HepG2 (cell line): ENCODE results near the gene TTC5. TPM values are rescaled to one million over a fixed set of nuclear protein-coding genes. Genes with fewer than 3 reads are reported as not detected.

Source experiments
- DMTF1 ChIP-seq: sonication (generic); formaldehyde crosslinking; IDR thresholded peaks from 2 replicates; pipeline ENCODE4 v1.4.0; 2020; ENCODE audit warnings: mild to moderate bottlenecking, missing genetic modification reagents
- GATAD2A ChIP-seq: IDR thresholded peaks from 2 replicates; pipeline ENCODE4 v1.6.1; 2016
- HNF4G ChIP-seq, 2 experiments: sonication (generic) in 1 of 2; formaldehyde crosslinking in 1 of 2; IDR thresholded peaks; 2 replicates each; pipeline versions ENCODE4 v1.4.0 to v1.6.1; 2011 to 2020; ENCODE audit warnings: borderline replicate concordance in 2 of 2, low read depth in 2 of 2, mild to moderate bottlenecking in 2 of 2, low read length in 1 of 2, missing genetic modification reagents in 1 of 2, moderate library complexity in 1 of 2
- SPEN ChIP-seq: sonication (generic); formaldehyde crosslinking; IDR thresholded peaks from 2 replicates; pipeline ENCODE4 v1.5.1; 2020; ENCODE audit warnings: low read depth, mild to moderate bottlenecking, missing genetic modification reagents
- TAF15 ChIP-seq: fragments of 200-400 bp; formaldehyde crosslinking; IDR thresholded peaks from one replicate; pipeline ENCODE4 v1.6.1; 2018; ENCODE audit warnings: mild to moderate bottlenecking, low read depth, low read length; ENCODE audit not compliant: poor library complexity, severe bottlenecking
- ZFP36 ChIP-seq: fragments of 150-350 bp; IDR thresholded peaks from 2 replicates; pipeline ENCODE4 v1.6.1; 2018; ENCODE audit warnings: borderline replicate concordance, low read length, low read depth; ENCODE audit not compliant: partially characterized antibody
- ZNF44 ChIP-seq: sonication (generic); formaldehyde crosslinking; IDR thresholded peaks from 2 replicates; pipeline ENCODE4 v1.5.1; 2020; ENCODE audit warnings: mild to moderate bottlenecking, missing genetic modification reagents
- ZNF572 ChIP-seq: sonication (generic); formaldehyde crosslinking; IDR thresholded peaks from 2 replicates; pipeline ENCODE4 v1.5.1; 2020; ENCODE audit warnings: mild to moderate bottlenecking, missing genetic modification reagents
- ZNF713 ChIP-seq: sonication (generic); formaldehyde crosslinking; IDR thresholded peaks from 2 replicates; pipeline ENCODE4 v1.4.0; 2020; ENCODE audit warnings: mild to moderate bottlenecking, missing genetic modification reagents
- polyA plus RNA-seq, 8 experiments: library from polyadenylated mRNA; depleted of rRNA in 3 of 8; stranded (reverse) in 7 of 8; unstranded in 1 of 8; fragments of >200 nt; fragmentation: Illumina TruSeq in 4 of 8; extraction: Trizol in 4 of 8; gene quantifications; 2 replicates each; pipeline versions ENCODE4 v1.2.1 to v1.2.3, GENCODE V29; 2011 to 2016; ENCODE audit warnings: low read depth in 4 of 8, missing spikeins in 1 of 8, mixed read lengths in 1 of 8; ENCODE audit not compliant: insufficient read depth in 1 of 8
- total RNA-seq, 5 experiments: library from RNA; depleted of rRNA; stranded (reverse); fragments of >200 nt; fragmentation: Illumina TruSeq; extraction: Trizol; gene quantifications; 2 replicates each; pipeline ENCODE4 v1.2.3, GENCODE V29; 2016; ENCODE audit warnings: low read depth in 1 of 5
- TF ChIP-seq, protein P1 (sequence below): sonication (generic); formaldehyde crosslinking; IDR thresholded peaks from 2 replicates; pipeline ENCODE4 v1.4.0; 2020; ENCODE audit warnings: missing genetic modification reagents, borderline replicate concordance
- TF ChIP-seq, protein P2 (sequence below): sonication (generic); formaldehyde crosslinking; IDR thresholded peaks from 2 replicates; pipeline ENCODE4 v1.4.0; 2020; ENCODE audit warnings: missing genetic modification reagents
- TF ChIP-seq, protein P3 (sequence below): IDR thresholded peaks from 2 replicates; pipeline ENCODE4 v1.6.1; 2016; ENCODE audit warnings: low read depth, control low read depth

Gene TTC5
- total and polyA plus RNA-seq, 2 of the 13 experiments (the other 11 are each of a cell fraction or from before 2014, with no cell fraction given), result 8.7 to 28.5 TPM

- TF ChIP-seq TAF15 (no peak), GATAD2A (CRISPR knock-in tag) (peak; percentile 77), HNF4G (IDR thresholded peaks at IDR 0.05; ENCODE audit: borderline replicate concordance, low read depth, low read length) (no peak), HNF4G (CRISPR knock-in tag; IDR thresholded peaks at IDR 0.05; ENCODE audit: borderline replicate concordance, low read depth) (peak; percentile 68), ZNF44 (CRISPR knock-in tag) (no peak), SPEN (peak; percentile 97), ZNF572 (peak; percentile 90; the same call in 1 of the 2 replicates), ZNF713 (CRISPR knock-in tag) (0 out of 2 replicates have a peak, but pooled peaks have one; percentile 28), DMTF1 (no peak), ZFP36 (no peak)
- TF ChIP-seq, protein P1, sequence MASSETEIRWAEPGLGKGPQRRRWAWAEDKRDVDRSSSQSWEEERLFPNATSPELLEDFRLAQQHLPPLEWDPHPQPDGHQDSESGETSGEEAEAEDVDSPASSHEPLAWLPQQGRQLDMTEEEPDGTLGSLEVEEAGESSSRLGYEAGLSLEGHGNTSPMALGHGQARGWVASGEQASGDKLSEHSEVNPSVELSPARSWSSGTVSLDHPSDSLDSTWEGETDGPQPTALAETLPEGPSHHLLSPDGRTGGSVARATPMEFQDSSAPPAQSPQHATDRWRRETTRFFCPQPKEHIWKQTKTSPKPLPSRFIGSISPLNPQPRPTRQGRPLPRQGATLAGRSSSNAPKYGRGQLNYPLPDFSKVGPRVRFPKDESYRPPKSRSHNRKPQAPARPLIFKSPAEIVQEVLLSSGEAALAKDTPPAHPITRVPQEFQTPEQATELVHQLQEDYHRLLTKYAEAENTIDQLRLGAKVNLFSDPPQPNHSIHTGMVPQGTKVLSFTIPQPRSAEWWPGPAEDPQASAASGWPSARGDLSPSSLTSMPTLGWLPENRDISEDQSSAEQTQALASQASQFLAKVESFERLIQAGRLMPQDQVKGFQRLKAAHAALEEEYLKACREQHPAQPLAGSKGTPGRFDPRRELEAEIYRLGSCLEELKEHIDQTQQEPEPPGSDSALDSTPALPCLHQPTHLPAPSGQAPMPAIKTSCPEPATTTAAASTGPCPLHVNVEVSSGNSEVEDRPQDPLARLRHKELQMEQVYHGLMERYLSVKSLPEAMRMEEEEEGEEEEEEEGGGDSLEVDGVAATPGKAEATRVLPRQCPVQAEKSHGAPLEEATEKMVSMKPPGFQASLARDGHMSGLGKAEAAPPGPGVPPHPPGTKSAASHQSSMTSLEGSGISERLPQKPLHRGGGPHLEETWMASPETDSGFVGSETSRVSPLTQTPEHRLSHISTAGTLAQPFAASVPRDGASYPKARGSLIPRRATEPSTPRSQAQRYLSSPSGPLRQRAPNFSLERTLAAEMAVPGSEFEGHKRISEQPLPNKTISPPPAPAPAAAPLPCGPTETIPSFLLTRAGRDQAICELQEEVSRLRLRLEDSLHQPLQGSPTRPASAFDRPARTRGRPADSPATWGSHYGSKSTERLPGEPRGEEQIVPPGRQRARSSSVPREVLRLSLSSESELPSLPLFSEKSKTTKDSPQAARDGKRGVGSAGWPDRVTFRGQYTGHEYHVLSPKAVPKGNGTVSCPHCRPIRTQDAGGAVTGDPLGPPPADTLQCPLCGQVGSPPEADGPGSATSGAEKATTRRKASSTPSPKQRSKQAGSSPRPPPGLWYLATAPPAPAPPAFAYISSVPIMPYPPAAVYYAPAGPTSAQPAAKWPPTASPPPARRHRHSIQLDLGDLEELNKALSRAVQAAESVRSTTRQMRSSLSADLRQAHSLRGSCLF, result peak; percentile 74; the same call in 1 of the 2 replicates
- TF ChIP-seq, protein P2, sequence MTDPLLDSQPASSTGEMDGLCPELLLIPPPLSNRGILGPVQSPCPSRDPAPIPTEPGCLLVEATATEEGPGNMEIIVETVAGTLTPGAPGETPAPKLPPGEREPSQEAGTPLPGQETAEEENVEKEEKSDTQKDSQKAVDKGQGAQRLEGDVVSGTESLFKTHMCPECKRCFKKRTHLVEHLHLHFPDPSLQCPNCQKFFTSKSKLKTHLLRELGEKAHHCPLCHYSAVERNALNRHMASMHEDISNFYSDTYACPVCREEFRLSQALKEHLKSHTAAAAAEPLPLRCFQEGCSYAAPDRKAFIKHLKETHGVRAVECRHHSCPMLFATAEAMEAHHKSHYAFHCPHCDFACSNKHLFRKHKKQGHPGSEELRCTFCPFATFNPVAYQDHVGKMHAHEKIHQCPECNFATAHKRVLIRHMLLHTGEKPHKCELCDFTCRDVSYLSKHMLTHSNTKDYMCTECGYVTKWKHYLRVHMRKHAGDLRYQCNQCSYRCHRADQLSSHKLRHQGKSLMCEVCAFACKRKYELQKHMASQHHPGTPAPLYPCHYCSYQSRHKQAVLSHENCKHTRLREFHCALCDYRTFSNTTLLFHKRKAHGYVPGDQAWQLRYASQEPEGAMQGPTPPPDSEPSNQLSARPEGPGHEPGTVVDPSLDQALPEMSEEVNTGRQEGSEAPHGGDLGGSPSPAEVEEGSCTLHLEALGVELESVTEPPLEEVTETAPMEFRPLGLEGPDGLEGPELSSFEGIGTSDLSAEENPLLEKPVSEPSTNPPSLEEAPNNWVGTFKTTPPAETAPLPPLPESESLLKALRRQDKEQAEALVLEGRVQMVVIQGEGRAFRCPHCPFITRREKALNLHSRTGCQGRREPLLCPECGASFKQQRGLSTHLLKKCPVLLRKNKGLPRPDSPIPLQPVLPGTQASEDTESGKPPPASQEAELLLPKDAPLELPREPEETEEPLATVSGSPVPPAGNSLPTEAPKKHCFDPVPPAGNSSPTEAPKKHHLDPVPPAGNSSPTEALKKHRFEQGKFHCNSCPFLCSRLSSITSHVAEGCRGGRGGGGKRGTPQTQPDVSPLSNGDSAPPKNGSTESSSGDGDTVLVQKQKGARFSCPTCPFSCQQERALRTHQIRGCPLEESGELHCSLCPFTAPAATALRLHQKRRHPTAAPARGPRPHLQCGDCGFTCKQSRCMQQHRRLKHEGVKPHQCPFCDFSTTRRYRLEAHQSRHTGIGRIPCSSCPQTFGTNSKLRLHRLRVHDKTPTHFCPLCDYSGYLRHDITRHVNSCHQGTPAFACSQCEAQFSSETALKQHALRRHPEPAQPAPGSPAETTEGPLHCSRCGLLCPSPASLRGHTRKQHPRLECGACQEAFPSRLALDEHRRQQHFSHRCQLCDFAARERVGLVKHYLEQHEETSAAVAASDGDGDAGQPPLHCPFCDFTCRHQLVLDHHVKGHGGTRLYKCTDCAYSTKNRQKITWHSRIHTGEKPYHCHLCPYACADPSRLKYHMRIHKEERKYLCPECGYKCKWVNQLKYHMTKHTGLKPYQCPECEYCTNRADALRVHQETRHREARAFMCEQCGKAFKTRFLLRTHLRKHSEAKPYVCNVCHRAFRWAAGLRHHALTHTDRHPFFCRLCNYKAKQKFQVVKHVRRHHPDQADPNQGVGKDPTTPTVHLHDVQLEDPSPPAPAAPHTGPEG (CRISPR knock-in tag), result no peak
- TF ChIP-seq, protein P3, sequence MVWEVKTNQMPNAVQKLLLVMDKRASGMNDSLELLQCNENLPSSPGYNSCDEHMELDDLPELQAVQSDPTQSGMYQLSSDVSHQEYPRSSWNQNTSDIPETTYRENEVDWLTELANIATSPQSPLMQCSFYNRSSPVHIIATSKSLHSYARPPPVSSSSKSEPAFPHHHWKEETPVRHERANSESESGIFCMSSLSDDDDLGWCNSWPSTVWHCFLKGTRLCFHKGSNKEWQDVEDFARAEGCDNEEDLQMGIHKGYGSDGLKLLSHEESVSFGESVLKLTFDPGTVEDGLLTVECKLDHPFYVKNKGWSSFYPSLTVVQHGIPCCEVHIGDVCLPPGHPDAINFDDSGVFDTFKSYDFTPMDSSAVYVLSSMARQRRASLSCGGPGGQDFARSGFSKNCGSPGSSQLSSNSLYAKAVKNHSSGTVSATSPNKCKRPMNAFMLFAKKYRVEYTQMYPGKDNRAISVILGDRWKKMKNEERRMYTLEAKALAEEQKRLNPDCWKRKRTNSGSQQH (CRISPR knock-in tag), result peak; percentile 52; the same call in 1 of the 2 replicates
Observed at GRCh38 chr14:20343092-20343861, 37.5 kb upstream of the TTC5 start, which contains the start of gene PARP2 (continued).
